HepG2 (cell line): Measurements from ENCODE around the gene SLC4A8. TPM values are rescaled to one million over a fixed set of nuclear protein-coding genes. Genes with fewer than 3 reads are reported as not detected.

Experiments
- ATAC-seq: fragments of 200-7000 bp; cut with Tn5 transposase; 3 replicates; pipeline ENCODE4 v1.9.1; 2020; ENCODE audit warnings: mild to moderate bottlenecking, moderate library complexity
- BruUV-seq: library from RNA; stranded (reverse); fragments of 400-500 nt; replicated peaks from 2 replicates; lab custom pipeline; 2021; lab: Mats Ljungman, UMichigan
- CTCF ChIA-PET: fragments of 300-600 bp; formaldehyde crosslinking; extraction: SDS; loops from one replicate; lab custom pipeline; 2021; ENCODE audit warnings: low total read pairs, inconsistent platforms, low intra/inter-chr PET ratio; lab: Yijun Ruan, JAX
- POLR2A ChIA-PET: fragments of 350-600 bp; sonication (Branson Sonifier 250); formaldehyde crosslinking; loops from one replicate; lab custom pipeline; 2020; ENCODE audit warnings: antibody characterized with exemption, inconsistent platforms; lab: Yijun Ruan, JAX
- DNase-seq: peaks from one replicate; pipeline ENCODE4 v3.0.0-alpha.2; 2015; ENCODE audit warnings: low spot score
- FAIRE-seq: peaks from 3 replicates; lab custom pipeline; 2011; peaks lifted over from hg19 to GRCh38; lab: Jason Lieb, UNC
- H2AFZ ChIP-seq: one replicate; pipeline ENCODE4 v1.6.1; 2011; ENCODE audit warnings: low read length, inconsistent platforms
- H3K27ac ChIP-seq: fragments of 300-600 bp; 3 replicates; pipeline ENCODE4 v1.8.0; 2011; ENCODE audit warnings: mixed run types, mild to moderate bottlenecking, mixed read lengths, low read length, inconsistent platforms; ENCODE audit not compliant: insufficient read depth; ENCODE audit errors: extremely low read length
- H3K27me3 ChIP-seq, 2 experiments: fragments of 200-600 bp in 1 of 2; 2 replicates in 1 of 2; 3 replicates in 1 of 2; pipeline versions ENCODE4 v1.6.0 to v1.8.0; 2011; ENCODE audit warnings: low read length in 2 of 2, mild to moderate bottlenecking in 2 of 2, moderate library complexity in 2 of 2, inconsistent platforms in 1 of 2; ENCODE audit not compliant: insufficient read depth in 2 of 2, control insufficient read depth in 1 of 2
- H3K36me3 ChIP-seq, 2 experiments: fragments of 200-600 bp in 1 of 2; replicated peaks in 1 of 2; 2 replicates in 1 of 2; 3 replicates in 1 of 2; pipeline versions ENCODE4 v1.5.1 to v1.8.0; 2011; ENCODE audit warnings: low read length in 2 of 2, inconsistent platforms in 1 of 2; ENCODE audit not compliant: insufficient read depth in 2 of 2, control insufficient read depth in 1 of 2
- H3K4me1 ChIP-seq: 2 replicates; pipeline ENCODE4 v1.5.1; 2012; ENCODE audit warnings: low read length, inconsistent platforms; ENCODE audit not compliant: insufficient read depth
- H3K4me2 ChIP-seq: 2 replicates; pipeline ENCODE4 v1.6.0; 2011; ENCODE audit warnings: low read depth, low read length, inconsistent platforms
- H3K4me3 ChIP-seq, 3 experiments: fragments of 200-600 bp in 1 of 3; sonication (generic), shearing (Covaris generic) in 1 of 3; replicated peaks in 1 of 3; 2 replicates each; pipeline ENCODE4 v1.5.1; 2011 to 2016; ENCODE audit warnings: low read length in 3 of 3, inconsistent platforms in 2 of 3, low read depth in 2 of 3, mild to moderate bottlenecking in 2 of 3, control low read depth in 1 of 3, mixed read lengths in 1 of 3; ENCODE audit not compliant: insufficient read depth in 1 of 3
- H3K79me2 ChIP-seq: one replicate; pipeline ENCODE4 v1.6.1; 2011; ENCODE audit warnings: low read length, inconsistent platforms; ENCODE audit not compliant: insufficient read depth
- H3K9ac ChIP-seq: 2 replicates; pipeline ENCODE4 v1.6.0; 2011; ENCODE audit warnings: mild to moderate bottlenecking, low read depth, low read length, inconsistent platforms; ENCODE audit not compliant: insufficient read depth
- H3K9me3 ChIP-seq: 2 replicates; pipeline ENCODE4 v1.5.1; 2012; ENCODE audit warnings: mild to moderate bottlenecking, low read length
- H4K20me1 ChIP-seq: 2 replicates; pipeline ENCODE4 v1.6.0; 2011; ENCODE audit warnings: inconsistent platforms, mild to moderate bottlenecking, low read length, moderate library complexity; ENCODE audit not compliant: insufficient read depth
- HMG20B ChIP-seq: conservative IDR thresholded peaks from 2 replicates; pipeline ENCODE4 v1.6.1; 2016; ENCODE audit warnings: missing genetic modification reagents, missing compliant biosample characterization
- KDM3A ChIP-seq: IDR thresholded peaks from 2 replicates; pipeline ENCODE4 v1.6.1; 2018; ENCODE audit warnings: low read depth, missing compliant biosample characterization
- MAZ ChIP-seq, 2 experiments: sonication (generic) in 1 of 2; formaldehyde crosslinking in 1 of 2; IDR thresholded peaks; 2 replicates each; pipeline versions ENCODE4 v1.5.0 to v1.6.1; 2012 to 2020; ENCODE audit warnings: low read depth in 2 of 2, mild to moderate bottlenecking in 2 of 2, borderline replicate concordance in 1 of 2, improper control_type of control experiment in 1 of 2, low read length in 1 of 2, missing genetic modification reagents in 1 of 2, moderate library complexity in 1 of 2
- NR2C2 ChIP-seq: sonication (generic); formaldehyde crosslinking; IDR thresholded peaks from 2 replicates; pipeline ENCODE4 v1.4.0; 2020; ENCODE audit warnings: missing genetic modification reagents, mild to moderate bottlenecking, moderate library complexity, borderline replicate concordance
- SALL1 ChIP-seq: sonication (generic); formaldehyde crosslinking; IDR thresholded peaks from 2 replicates; pipeline ENCODE4 v1.8.0; 2022; ENCODE audit warnings: mild to moderate bottlenecking, missing genetic modification reagents
- SOX5 ChIP-seq: IDR thresholded peaks from 2 replicates; pipeline ENCODE4 v1.6.1; 2016; ENCODE audit warnings: borderline replicate concordance
- TBL1XR1 ChIP-seq: fragments of 150-350 bp; IDR thresholded peaks from 2 replicates; pipeline ENCODE4 v1.6.1; 2014; ENCODE audit warnings: borderline replicate concordance, low read length; ENCODE audit not compliant: partially characterized antibody
- ZMAT3 ChIP-seq: sonication (generic); formaldehyde crosslinking; conservative IDR thresholded peaks from 2 replicates; pipeline ENCODE4 v1.7.0; 2021; ENCODE audit warnings: missing genetic modification reagents
- WGBS: methylation state at CpG from one replicate; pipeline ENCODE4 v1.1.6; 2017; ENCODE audit warnings: low lambda C conversion rate; 5-methylcytosine and 5-hydroxymethylcytosine counted together
- in situ Hi-C: cut with HindIII; loops from 2 replicates; pipeline ENCODE4 v1.10.0; 2017; ENCODE audit warnings: low pct_unique_long_range_greater_than_20kb; ENCODE audit not compliant: extremely low pct_ligation_motif_present
- intact Hi-C: fragments of 100-400 bp; cut with micrococcal nuclease; formaldehyde crosslinking; loops from one replicate; pipeline ENCODE4 v1.10.0; 2022; ENCODE audit not compliant: unreplicated experiment
- polyA plus RNA-seq, 8 experiments: library from polyadenylated mRNA; depleted of rRNA in 3 of 8; stranded (reverse) in 7 of 8; unstranded in 1 of 8; fragments of >200 nt; fragmentation: Illumina TruSeq in 4 of 8; extraction: Trizol in 4 of 8; gene quantifications; 2 replicates each; pipeline versions ENCODE4 v1.2.1 to v1.2.3, GENCODE V29; 2011 to 2016; ENCODE audit warnings: low read depth in 4 of 8, missing spikeins in 1 of 8, mixed read lengths in 1 of 8; ENCODE audit not compliant: insufficient read depth in 1 of 8
- total RNA-seq, 5 experiments: library from RNA; depleted of rRNA; stranded (reverse); fragments of >200 nt; fragmentation: Illumina TruSeq; extraction: Trizol; gene quantifications; 2 replicates each; pipeline ENCODE4 v1.2.3, GENCODE V29; 2016; ENCODE audit warnings: low read depth in 1 of 5
- TF ChIP-seq, protein P1 (sequence below): sonication (generic); formaldehyde crosslinking; IDR thresholded peaks from 2 replicates; pipeline ENCODE4 v1.5.0; 2020; ENCODE audit warnings: missing genetic modification reagents, mild to moderate bottlenecking, borderline replicate concordance
- TF ChIP-seq, protein P2 (sequence below): sonication (generic); formaldehyde crosslinking; IDR thresholded peaks from 2 replicates; pipeline ENCODE4 v1.8.1; 2022; ENCODE audit warnings: low read depth, mild to moderate bottlenecking, missing genetic modification reagents
- TF ChIP-seq, protein P3 (sequence below): sonication (generic); formaldehyde crosslinking; IDR thresholded peaks from 2 replicates; pipeline ENCODE4 v1.8.1; 2023; ENCODE audit warnings: missing genetic modification reagents, inconsistent platforms, borderline replicate concordance
- TF ChIP-seq, protein P4 (sequence below): sonication (generic); formaldehyde crosslinking; IDR thresholded peaks from 2 replicates; pipeline ENCODE4 v1.4.0; 2020; ENCODE audit warnings: missing genetic modification reagents

Gene SLC4A8
- total and polyA plus RNA-seq, 2 of the 13 experiments (the other 11 are each of a cell fraction or from before 2014, with no cell fraction given), result under 0.01 to 0.07 TPM

DNA sequence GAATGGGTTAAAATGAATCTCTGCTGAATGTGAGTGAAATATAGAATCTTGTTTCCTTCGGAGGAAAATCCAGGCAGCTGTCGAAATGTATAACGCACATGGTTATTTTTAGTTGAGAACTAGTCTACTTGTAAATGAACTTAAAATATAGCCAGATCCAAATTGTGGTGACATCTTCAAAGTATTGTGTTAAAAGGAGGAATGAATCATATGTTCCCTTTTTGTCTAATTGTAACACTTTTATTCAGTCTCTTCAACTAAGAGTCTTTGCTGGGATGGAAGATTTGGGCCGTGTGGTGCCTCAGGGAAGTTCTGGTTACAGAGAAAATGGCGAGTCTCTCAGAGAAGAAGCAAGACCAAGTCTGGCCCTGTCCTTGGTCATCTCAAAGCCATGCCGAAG is 82.5 kb downstream of the SLC4A8 start:
- Histone ChIP-seq H3K4me1 (no peaks in the 10 kb centered on the region), H3K4me3 (no peak overlapping the region), H3K36me3 (no peaks in the 10 kb centered on the region), H2AFZ (no peak overlapping the region), H3K9me3 (no peaks in the 10 kb centered on the region), H3K27ac (no peak overlapping the region), H4K20me1 (no peaks in the 10 kb centered on the region), H3K27me3 (0 out of 5 replicates have a peak, but pooled peaks cover 1 to 3% of the 10 kb centered on the region in 2 experiments), H3K4me2 (no peak overlapping the region), H3K9ac (no peak overlapping the region), H3K79me2 (no peaks in the 10 kb centered on the region)
- POLR2A ChIA-PET, result no interaction called here
- TF ChIP-seq HMG20B (CRISPR knock-in tag), result no peak
- no peak for TF ChIP-seq KDM3A (CRISPR knock-in tag)
- TF ChIP-seq, protein P1, sequence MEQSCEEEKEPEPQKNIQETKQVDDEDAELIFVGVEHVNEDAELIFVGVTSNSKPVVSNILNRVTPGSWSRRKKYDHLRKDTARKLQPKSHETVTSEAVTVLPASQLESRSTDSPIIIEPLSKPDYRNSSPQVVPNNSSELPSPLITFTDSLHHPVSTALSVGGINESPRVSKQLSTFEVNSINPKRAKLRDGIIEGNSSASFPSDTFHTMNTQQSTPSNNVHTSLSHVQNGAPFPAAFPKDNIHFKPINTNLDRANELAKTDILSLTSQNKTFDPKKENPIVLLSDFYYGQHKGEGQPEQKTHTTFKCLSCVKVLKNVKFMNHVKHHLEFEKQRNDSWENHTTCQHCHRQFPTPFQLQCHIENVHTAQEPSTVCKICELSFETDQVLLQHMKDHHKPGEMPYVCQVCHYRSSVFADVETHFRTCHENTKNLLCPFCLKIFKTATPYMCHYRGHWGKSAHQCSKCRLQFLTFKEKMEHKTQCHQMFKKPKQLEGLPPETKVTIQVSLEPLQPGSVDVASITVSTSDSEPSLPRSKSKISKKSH (CRISPR knock-in tag), result no peak
- no peak for TF ChIP-seq TBL1XR1
- no peak for TF ChIP-seq MAZ (IDR thresholded peaks at IDR 0.05; ENCODE audit: borderline replicate concordance, low read depth, low read length)
- TF ChIP-seq MAZ (CRISPR knock-in tag; IDR thresholded peaks at IDR 0.05; ENCODE audit: low read depth), result no peak
- TF ChIP-seq, protein P2, sequence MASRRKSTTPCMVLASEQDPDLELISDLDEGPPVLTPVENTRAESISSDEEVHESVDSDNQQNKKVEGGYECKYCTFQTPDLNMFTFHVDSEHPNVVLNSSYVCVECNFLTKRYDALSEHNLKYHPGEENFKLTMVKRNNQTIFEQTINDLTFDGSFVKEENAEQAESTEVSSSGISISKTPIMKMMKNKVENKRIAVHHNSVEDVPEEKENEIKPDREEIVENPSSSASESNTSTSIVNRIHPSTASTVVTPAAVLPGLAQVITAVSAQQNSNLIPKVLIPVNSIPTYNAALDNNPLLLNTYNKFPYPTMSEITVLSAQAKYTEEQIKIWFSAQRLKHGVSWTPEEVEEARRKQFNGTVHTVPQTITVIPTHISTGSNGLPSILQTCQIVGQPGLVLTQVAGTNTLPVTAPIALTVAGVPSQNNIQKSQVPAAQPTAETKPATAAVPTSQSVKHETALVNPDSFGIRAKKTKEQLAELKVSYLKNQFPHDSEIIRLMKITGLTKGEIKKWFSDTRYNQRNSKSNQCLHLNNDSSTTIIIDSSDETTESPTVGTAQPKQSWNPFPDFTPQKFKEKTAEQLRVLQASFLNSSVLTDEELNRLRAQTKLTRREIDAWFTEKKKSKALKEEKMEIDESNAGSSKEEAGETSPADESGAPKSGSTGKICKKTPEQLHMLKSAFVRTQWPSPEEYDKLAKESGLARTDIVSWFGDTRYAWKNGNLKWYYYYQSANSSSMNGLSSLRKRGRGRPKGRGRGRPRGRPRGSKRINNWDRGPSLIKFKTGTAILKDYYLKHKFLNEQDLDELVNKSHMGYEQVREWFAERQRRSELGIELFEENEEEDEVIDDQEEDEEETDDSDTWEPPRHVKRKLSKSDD, result no peak
- TF ChIP-seq, protein P3, sequence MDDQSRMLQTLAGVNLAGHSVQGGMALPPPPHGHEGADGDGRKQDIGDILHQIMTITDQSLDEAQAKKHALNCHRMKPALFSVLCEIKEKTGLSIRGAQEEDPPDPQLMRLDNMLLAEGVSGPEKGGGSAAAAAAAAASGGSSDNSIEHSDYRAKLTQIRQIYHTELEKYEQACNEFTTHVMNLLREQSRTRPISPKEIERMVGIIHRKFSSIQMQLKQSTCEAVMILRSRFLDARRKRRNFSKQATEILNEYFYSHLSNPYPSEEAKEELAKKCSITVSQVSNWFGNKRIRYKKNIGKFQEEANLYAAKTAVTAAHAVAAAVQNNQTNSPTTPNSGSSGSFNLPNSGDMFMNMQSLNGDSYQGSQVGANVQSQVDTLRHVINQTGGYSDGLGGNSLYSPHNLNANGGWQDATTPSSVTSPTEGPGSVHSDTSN, result no peak
- no peak for TF ChIP-seq NR2C2
- TF ChIP-seq, protein P4, sequence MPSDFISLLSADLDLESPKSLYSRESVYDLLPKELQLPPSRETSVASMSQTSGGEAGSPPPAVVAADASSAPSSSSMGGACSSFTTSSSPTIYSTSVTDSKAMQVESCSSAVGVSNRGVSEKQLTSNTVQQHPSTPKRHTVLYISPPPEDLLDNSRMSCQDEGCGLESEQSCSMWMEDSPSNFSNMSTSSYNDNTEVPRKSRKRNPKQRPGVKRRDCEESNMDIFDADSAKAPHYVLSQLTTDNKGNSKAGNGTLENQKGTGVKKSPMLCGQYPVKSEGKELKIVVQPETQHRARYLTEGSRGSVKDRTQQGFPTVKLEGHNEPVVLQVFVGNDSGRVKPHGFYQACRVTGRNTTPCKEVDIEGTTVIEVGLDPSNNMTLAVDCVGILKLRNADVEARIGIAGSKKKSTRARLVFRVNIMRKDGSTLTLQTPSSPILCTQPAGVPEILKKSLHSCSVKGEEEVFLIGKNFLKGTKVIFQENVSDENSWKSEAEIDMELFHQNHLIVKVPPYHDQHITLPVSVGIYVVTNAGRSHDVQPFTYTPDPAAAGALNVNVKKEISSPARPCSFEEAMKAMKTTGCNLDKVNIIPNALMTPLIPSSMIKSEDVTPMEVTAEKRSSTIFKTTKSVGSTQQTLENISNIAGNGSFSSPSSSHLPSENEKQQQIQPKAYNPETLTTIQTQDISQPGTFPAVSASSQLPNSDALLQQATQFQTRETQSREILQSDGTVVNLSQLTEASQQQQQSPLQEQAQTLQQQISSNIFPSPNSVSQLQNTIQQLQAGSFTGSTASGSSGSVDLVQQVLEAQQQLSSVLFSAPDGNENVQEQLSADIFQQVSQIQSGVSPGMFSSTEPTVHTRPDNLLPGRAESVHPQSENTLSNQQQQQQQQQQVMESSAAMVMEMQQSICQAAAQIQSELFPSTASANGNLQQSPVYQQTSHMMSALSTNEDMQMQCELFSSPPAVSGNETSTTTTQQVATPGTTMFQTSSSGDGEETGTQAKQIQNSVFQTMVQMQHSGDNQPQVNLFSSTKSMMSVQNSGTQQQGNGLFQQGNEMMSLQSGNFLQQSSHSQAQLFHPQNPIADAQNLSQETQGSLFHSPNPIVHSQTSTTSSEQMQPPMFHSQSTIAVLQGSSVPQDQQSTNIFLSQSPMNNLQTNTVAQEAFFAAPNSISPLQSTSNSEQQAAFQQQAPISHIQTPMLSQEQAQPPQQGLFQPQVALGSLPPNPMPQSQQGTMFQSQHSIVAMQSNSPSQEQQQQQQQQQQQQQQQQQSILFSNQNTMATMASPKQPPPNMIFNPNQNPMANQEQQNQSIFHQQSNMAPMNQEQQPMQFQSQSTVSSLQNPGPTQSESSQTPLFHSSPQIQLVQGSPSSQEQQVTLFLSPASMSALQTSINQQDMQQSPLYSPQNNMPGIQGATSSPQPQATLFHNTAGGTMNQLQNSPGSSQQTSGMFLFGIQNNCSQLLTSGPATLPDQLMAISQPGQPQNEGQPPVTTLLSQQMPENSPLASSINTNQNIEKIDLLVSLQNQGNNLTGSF (CRISPR knock-in tag), result no peak
- TF ChIP-seq SALL1 (CRISPR knock-in tag), result no peak
- TF ChIP-seq SOX5 (CRISPR knock-in tag), result no peak
- no peak for TF ChIP-seq ZMAT3 (CRISPR knock-in tag)
- CTCF ChIA-PET, result no interaction called here
- 36% methylated on average over 6 of the region's 6 CpGs for WGBS
- no peak for DNase-seq
- no peak for ATAC-seq
- BruUV-seq, result no TSS peak
- intact Hi-C loops, result no loop called here
- in situ Hi-C loops, result no loop called here
- FAIRE-seq, result no peak
